ENCODE data around the gene ACTN3. TPM values are rescaled to one million over a fixed set of nuclear protein-coding genes. Genes with fewer than 3 reads are reported as not detected.
"Not testable (repeated sequence)": the region's sequence is repeated elsewhere in the genome, so short reads cannot be mapped to it uniquely, and the experiment has no call there.

Gene ACTN3
- total RNA-seq, 1 experiment from 2014 or later, result not detected

GRCh38 chr11:66531841-66532240 lies 14.9 kb upstream of the ACTN3 start:
- H3K36me3 Mint-ChIP-seq (ENCODE audit: insufficient read depth, unreplicated experiment), result peaks cover 14% of the 10 kb centered on the region
- TF ChIP-seq CTCF (IDR thresholded peaks at IDR 0.05; ENCODE audit: unreplicated experiment), result no peak
- no peaks in the 10 kb centered on the region for H3K27me3 Mint-ChIP-seq (ENCODE audit: unreplicated experiment)
- no peak for DNase-seq
- no peaks in the 10 kb centered on the region for H3K4me1 Mint-ChIP-seq (ENCODE audit: low read depth, unreplicated experiment)
- intact Hi-C loops (cut with micrococcal nuclease; ENCODE audit: unreplicated experiment), result no loop called here
- no TSS peak for BruUV-seq (replicated peaks)
- no peaks in the 10 kb centered on the region for H3K9me3 Mint-ChIP-seq (ENCODE audit: low read depth, unreplicated experiment)
- no peak overlapping the region for H3K27ac Mint-ChIP-seq (ENCODE audit: unreplicated experiment)
- CTCF ChIA-PET, result no interaction called here
- no peak overlapping the region for H3K4me3 Mint-ChIP-seq (ENCODE audit: low read depth, unreplicated experiment)

GRCh38 chr11:66532784-66533183 lies 13.9 kb upstream of the ACTN3 start:
- intact Hi-C loops (cut with micrococcal nuclease; ENCODE audit: unreplicated experiment), result no loop called here
- CTCF ChIA-PET, result no interaction called here
- TF ChIP-seq CTCF (IDR thresholded peaks at IDR 0.05; ENCODE audit: unreplicated experiment), result no peak
- H3K4me3 Mint-ChIP-seq (ENCODE audit: low read depth, unreplicated experiment), result no peak overlapping the region
- H3K9me3 Mint-ChIP-seq (ENCODE audit: low read depth, unreplicated experiment), result no peaks in the 10 kb centered on the region
- no peaks in the 10 kb centered on the region for H3K27me3 Mint-ChIP-seq (ENCODE audit: unreplicated experiment)
- no peaks in the 10 kb centered on the region for H3K4me1 Mint-ChIP-seq (ENCODE audit: low read depth, unreplicated experiment)
- no peak for DNase-seq
- peaks cover 18% of the 10 kb centered on the region for H3K36me3 Mint-ChIP-seq (ENCODE audit: insufficient read depth, unreplicated experiment)
- no peak overlapping the region for H3K27ac Mint-ChIP-seq (ENCODE audit: unreplicated experiment)
- BruUV-seq (replicated peaks), result no TSS peak

GRCh38 chr11:66539170-66539869 lies 7.4 kb upstream of the ACTN3 start:
- BruUV-seq (replicated peaks), result no TSS peak
- H3K27me3 Mint-ChIP-seq (ENCODE audit: unreplicated experiment), result no peaks in the 10 kb centered on the region
- CTCF ChIA-PET, result no interaction called here
- intact Hi-C loops (cut with micrococcal nuclease; ENCODE audit: unreplicated experiment), result no loop called here
- TF ChIP-seq CTCF (IDR thresholded peaks at IDR 0.05; ENCODE audit: unreplicated experiment), result no peak
- no peak for DNase-seq
- H3K36me3 Mint-ChIP-seq (ENCODE audit: insufficient read depth, unreplicated experiment), result peaks cover 33% of the 10 kb centered on the region
- H3K9me3 Mint-ChIP-seq (ENCODE audit: low read depth, unreplicated experiment), result no peaks in the 10 kb centered on the region
- H3K4me3 Mint-ChIP-seq (ENCODE audit: low read depth, unreplicated experiment), result no peak overlapping the region
- H3K4me1 Mint-ChIP-seq (ENCODE audit: low read depth, unreplicated experiment), result peaks cover 3% of the 10 kb centered on the region
- no peak overlapping the region for H3K27ac Mint-ChIP-seq (ENCODE audit: unreplicated experiment)

- CTCF ChIA-PET, result no interaction called here
- Mint-ChIP-seq H3K9me3 (ENCODE audit: low read depth, unreplicated experiment) (no peaks in the 10 kb centered on the region), H3K27me3 (ENCODE audit: unreplicated experiment) (no peaks in the 10 kb centered on the region)
Observed at GRCh38 chr11:66539870-66540213, 6.9 kb upstream of the ACTN3 start.

GRCh38 chr11:66540598-66540997 lies 6.1 kb upstream of the ACTN3 start:
- H3K36me3 Mint-ChIP-seq (ENCODE audit: insufficient read depth, unreplicated experiment), result peaks cover 30% of the 10 kb centered on the region
- H3K4me3 Mint-ChIP-seq (ENCODE audit: low read depth, unreplicated experiment); H3K4me1 Mint-ChIP-seq (ENCODE audit: low read depth, unreplicated experiment); BruUV-seq (replicated peaks); DNase-seq; H3K27ac Mint-ChIP-seq (ENCODE audit: unreplicated experiment); intact Hi-C loops (cut with micrococcal nuclease; ENCODE audit: unreplicated experiment); H3K9me3 Mint-ChIP-seq (ENCODE audit: low read depth, unreplicated experiment); H3K27me3 Mint-ChIP-seq (ENCODE audit: unreplicated experiment): not testable (repeated sequence)
- CTCF ChIA-PET, result interaction anchor here (0.7 kb wide), 1 partner anchor 105 kb away, joined by 4 read pairs; no protein-coding TSS in a partner anchor

More at GRCh38 chr11:66539870-66540213, 6.9 kb upstream of the ACTN3 start:
- intact Hi-C loops (cut with micrococcal nuclease; ENCODE audit: unreplicated experiment), result no loop called here
- TF ChIP-seq CTCF (IDR thresholded peaks at IDR 0.05; ENCODE audit: unreplicated experiment), result no peak
- H3K36me3 Mint-ChIP-seq (ENCODE audit: insufficient read depth, unreplicated experiment), result peaks cover 33% of the 10 kb centered on the region
- DNase-seq, result no peak
- H3K4me1 Mint-ChIP-seq (ENCODE audit: low read depth, unreplicated experiment), result peaks cover 6% of the 10 kb centered on the region
- no peak overlapping the region for H3K27ac Mint-ChIP-seq (ENCODE audit: unreplicated experiment)
- no TSS peak for BruUV-seq (replicated peaks)
- H3K4me3 Mint-ChIP-seq (ENCODE audit: low read depth, unreplicated experiment), result no peak overlapping the region
